KG1 (cell line): ENCODE data around the gene CPLX3.
A peak's percentile ranks its signal among the peaks of the same experiment; 100 is the strongest.

ENCODE experiments used
- DNase-seq: peaks from one replicate; lab custom pipeline; 2025; lab: John Stamatoyannopoulos, UW

Gene CPLX3

GRCh38 chr15:74845208-74845568 lies 18.8 kb downstream of the CPLX3 start:
- DNase-seq: no peak

DNA sequence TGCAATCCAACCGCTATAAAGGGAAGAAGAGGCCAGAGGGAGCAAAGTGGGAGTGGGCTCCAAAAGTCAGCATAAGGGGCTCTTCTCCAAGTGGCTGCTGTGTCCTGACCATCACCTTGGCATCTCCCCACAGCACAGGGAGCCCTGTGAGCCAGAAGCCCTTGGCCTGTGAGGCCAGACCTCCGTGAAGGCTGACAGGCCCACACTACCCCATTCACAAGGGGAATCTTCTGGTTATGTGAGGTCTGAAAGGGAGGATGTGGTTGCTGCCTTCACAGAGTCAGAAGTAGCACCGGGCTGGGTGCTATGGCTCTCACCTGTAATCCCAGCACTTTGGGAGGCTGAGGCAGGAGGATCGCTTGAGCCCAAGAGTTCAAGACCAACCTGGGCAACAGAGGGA lies 19.2 kb downstream of the CPLX3 start:
- no peak for DNase-seq

DNA sequence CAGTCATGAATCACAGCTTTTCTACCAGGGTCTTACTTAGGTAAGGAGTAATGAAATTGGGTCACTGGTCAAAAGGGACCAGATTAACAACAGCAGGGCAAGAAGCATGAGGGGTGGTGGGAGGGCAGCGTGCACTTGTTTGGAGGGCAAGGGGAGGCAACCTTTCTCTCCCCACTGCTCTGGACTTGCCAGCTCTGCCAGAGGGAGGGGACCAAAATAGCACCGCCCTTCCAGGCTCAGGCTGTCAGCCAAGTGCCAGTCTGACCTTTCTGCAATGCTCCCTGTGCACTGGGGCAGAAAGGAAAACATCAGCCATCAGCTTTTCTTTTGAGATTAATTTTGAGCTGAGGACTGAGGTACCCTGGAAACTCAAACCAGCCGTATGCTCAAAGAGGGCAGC lies 21.0 kb downstream of the CPLX3 start:
- DNase-seq: no peak

DNA sequence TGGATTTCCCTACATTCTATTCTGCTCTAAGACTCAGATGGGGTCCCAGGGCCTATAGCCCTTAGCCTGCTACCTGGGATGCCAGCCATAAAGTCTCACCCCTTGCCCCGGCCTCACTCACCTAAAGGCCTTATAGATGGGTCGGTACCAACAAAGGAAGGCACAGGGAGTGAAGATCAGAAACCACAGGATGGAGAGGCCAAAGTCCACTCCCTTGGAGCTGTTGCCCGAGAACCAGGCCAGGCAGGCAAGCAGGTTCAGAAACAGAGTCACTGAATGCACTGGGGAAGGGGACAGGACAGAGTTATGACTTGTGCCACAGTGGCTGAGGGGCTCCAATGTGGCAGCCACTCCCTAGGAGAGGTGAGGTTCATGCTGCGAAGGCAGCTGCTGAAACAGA lies 24.0 kb downstream of the CPLX3 start:
- no peak for DNase-seq

- no peak for DNase-seq
These were observed 25.5 kb downstream of the CPLX3 start for GRCh38 chr15:74851960-74852359.

DNA sequence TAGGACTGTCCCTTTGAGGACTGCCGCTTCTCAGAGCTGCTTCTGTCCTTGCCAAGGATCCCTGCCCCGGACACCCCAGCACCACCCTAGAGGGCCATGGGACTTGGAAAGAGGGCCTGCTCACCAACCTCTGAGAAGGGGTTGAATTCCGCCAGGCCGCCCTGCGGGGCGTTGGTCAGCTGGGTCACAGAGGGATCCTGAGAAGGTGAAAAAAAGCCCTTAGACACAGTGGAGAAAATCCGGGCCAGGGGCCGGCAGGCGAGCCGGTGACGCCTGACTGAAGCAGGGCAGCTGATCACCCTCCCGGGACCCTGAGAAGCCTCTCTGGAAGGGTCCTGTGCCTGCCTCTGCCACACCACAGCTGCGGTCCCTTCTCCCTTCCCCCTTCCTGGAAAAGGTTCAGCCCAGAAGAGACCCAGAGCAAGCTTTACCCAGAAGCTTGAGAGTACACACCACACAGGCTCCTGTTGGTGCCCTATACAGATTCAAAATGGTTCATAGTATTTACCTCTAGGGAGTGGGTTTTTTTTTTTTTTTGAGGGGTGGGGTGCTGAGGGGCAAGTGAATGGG lies 28.1 kb downstream of the CPLX3 start:
- no peak for DNase-seq

- no peak for DNase-seq
These were observed 29.4 kb downstream of the CPLX3 start for GRCh38 chr15:74855857-74856256.

DNA sequence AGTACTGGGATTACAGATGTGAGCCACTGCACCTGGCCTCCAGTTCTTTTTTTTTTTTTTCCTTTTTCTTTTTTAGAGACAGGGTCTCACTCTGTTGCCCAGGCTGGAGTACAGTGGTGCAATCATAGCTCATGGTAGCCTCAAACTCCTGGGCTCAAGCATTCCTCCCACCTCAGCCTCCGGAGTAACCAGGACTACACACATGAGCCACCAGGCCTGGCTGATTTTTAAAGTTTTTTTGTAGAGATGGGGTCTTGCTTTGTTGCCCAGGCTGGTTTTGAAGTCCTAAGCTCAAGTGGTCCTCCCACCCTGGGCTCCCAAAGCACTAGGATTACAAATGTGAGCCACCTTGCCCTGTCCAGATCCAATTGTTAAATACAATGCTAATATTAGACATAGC lies 30.1 kb downstream of the CPLX3 start:
- DNase-seq: no peak

- DNase-seq: no peak
These were observed 30.7 kb downstream of the CPLX3 start for GRCh38 chr15:74857082-74857655.

GRCh38 chr15:74857671-74858368 lies 31.4 kb downstream of the CPLX3 start:
- no peak for DNase-seq

GRCh38 chr15:74858369-74858740 lies 31.9 kb downstream of the CPLX3 start:
- no peak for DNase-seq

DNA sequence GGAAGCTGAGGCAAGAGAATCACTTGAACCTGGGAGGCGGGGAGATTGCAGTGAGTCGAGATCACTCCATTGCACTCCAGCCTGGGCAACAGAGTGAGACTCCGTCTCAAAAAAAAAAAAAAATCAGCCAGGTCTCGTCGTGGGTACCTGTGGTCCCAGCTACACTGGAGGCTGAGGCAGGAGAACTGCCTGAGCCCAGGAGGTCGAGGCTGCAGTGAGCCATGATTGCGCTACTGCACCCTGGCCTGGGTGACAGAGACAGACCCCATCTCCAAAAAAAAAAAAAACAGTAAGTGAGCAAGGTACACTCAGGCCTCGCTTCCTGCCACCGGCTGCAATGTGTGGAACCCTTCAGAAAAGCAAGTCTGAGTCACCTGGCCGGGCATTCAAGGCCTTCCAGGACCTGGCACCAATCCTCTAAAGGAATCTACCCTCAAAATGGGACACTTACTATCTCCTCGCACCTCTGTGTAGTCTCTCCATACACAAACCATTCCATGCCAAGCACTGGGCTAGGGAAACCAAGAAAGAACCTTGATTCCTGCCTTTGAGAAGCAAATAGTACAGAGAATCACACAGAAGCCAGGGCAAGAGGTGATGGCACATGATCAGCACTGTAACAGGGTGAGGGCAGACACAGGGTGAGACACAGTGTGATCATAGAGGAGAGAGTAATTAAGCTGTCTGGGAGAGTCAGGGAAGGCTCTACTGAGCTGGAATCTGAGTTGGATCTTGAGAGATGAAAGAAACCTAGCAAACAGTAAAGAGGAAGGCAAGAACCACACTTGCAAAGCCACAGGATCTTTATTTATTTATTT lies 37.0 kb downstream of the CPLX3 start:
- DNase-seq: no peak

DNA sequence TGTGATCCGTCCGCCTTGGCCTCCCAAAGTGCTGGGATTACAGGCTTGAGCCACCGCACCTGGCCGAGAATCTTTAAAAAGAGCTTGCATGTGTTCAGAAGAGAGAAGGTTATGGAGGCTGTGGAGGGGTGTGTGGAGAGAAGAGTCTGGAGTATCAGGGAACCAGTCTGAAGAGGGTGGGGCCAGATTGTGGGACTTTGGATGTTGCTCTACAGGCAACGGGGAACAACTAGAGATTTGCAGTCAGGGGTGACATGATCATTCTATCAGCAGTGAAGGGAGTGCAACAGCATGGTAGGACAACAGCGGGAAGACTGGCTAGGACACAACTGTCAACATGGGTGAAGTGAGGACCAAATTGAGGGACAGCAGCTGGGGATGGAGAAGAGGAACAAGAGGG lies 37.9 kb downstream of the CPLX3 start:
- no peak for DNase-seq

GRCh38 chr15:74865316-74865715 lies 38.9 kb downstream of the CPLX3 start:
- DNase-seq: no peak

GRCh38 chr15:74866090-74866489 lies 39.7 kb downstream of the CPLX3 start:
- DNase-seq: no peak

DNA sequence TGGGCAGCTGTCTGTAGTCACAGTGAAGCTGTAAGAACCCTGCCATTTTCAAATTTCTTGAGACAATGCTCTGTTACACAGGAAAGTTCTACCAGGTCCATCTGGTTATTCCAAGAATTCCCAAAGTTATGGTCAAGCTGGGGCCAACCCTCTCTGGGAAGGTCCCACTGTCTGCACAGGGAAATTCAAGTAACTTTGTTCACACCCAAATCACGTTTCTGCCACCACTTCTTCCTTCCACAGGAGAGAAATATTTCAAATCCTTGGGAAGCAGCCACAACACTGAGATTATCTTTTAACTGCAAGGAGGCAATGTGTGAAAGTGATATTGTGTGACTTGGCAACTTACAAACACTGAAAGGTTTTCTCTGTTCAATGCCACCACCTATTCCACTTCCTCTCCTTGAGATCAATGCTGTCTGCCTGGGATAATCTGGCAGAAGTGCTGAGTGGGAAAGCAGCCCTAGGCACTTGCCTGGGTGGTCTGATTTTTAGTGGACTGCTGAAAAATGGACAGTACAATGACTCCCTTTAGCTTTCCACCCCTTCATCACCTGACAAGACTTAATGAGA lies 41.1 kb downstream of the CPLX3 start:
- no peak for DNase-seq

DNA sequence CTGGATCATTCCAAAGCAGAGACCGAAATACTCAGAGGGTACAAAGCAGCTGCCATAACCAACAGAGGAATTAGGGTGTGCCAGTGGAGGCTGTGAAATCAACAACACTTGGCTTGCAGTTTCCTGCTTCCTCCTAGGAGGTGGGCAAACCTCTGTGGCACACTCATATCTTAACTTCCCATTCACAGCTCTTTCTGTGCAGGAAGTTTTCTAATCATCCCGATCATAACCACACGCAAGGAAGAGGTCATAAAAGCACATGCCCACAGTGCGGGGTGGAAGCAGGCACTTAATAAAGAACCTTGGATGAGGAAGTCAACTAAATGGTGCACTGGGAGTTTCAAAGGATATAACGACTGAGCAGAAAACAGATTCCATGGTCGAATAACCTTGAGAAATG lies 41.6 kb downstream of the CPLX3 start:
- peak; percentile 54 for DNase-seq

DNA sequence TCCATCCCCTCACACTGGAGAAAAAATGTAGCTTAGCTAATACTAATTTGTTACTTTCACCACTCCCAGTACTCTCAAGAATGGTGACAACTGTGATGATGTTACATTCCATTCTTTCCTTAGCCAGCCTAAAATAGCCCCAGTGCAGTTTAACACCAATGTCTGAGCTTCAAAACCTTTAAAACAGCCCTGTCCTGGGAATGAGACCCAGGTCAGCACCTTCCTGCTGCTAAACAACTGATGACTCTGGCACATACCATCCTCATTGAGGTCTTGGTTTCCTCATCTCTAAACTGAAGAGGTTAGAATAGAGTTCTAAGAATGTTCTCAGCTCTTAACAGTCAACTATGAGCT lies 42.9 kb downstream of the CPLX3 start:
- DNase-seq: no peak

GRCh38 chr15:74869726-74870407 lies 43.4 kb downstream of the CPLX3 start:
- peak; percentile 85 for DNase-seq

GRCh38 chr15:74870436-74871215 lies 44.2 kb downstream of the CPLX3 start:
- DNase-seq: no peak

- no peak for DNase-seq
These were observed 46.2 kb downstream of the CPLX3 start for GRCh38 chr15:74872702-74873035.
